BJ (cell line): Measurements from ENCODE around the gene STIM2. TPM values are rescaled to one million over a fixed set of nuclear protein-coding genes. Genes with fewer than 3 reads are reported as not detected.
"Not testable (repeated sequence)": the region's sequence is repeated elsewhere in the genome, so short reads cannot be mapped to it uniquely, and the experiment has no call there.

ENCODE experiments used
- CTCF ChIA-PET: fragments of 350-600 bp; formaldehyde crosslinking; extraction: SDS; loops from one replicate; lab custom pipeline; 2021; ENCODE audit warnings: antibody characterized with exemption, inconsistent platforms; lab: Yijun Ruan, JAX
- POLR2A ChIA-PET: fragments of 300-600 bp; sonication (Branson Sonifier 250); formaldehyde crosslinking; extraction: SDS; loops from one replicate; lab custom pipeline; 2021; ENCODE audit warnings: antibody characterized with exemption; lab: Charles Lee
- DNase-seq: peaks from one replicate; pipeline ENCODE4 v3.0.0-alpha.2; 2011; ENCODE audit warnings: low read depth
- H3K27me3 ChIP-seq: 2 replicates; pipeline ENCODE4 v1.6.0; 2011; ENCODE audit warnings: low read length; ENCODE audit not compliant: control insufficient read depth, insufficient read depth
- H3K36me3 ChIP-seq: 2 replicates; pipeline ENCODE4 v1.5.1; 2011; ENCODE audit warnings: low read length; ENCODE audit not compliant: control insufficient read depth, insufficient read depth
- H3K4me3 ChIP-seq: 2 replicates; pipeline ENCODE4 v1.5.1; 2011; ENCODE audit warnings: low read depth, mild to moderate bottlenecking, control low read depth, low read length
- CTCF ChIP-seq: IDR thresholded peaks from 2 replicates; pipeline ENCODE4 v1.5.1; 2011; ENCODE audit warnings: low read depth, mild to moderate bottlenecking, control low read depth, inconsistent platforms, low read length, moderate library complexity; ENCODE audit not compliant: insufficient read depth
- polyA plus RNA-seq: library from polyadenylated mRNA; depleted of rRNA; stranded (reverse); fragments of >200 nt; gene quantifications from 2 replicates; pipeline ENCODE4 v1.2.3, GENCODE V29; 2011

Gene STIM2
- polyA plus RNA-seq, 1 experiment, result 17.8 TPM

- Histone ChIP-seq H3K27me3 (no peaks in the 10 kb centered on the region), H3K36me3 (no peaks in the 10 kb centered on the region), H3K4me3 (no peak overlapping the region)
- DNase-seq, result no peak
- POLR2A ChIA-PET, result no interaction called here
- CTCF ChIA-PET, result no interaction called here
- no peak for TF ChIP-seq CTCF
These were observed 38.8 kb upstream of the STIM2 start for GRCh38 chr4:26821677-26822503.

- no peak for DNase-seq
- POLR2A ChIA-PET, result no interaction called here
- Histone ChIP-seq H3K36me3 (no peaks in the 10 kb centered on the region), H3K27me3 (no peaks in the 10 kb centered on the region), H3K4me3 (no peak overlapping the region)
- no peak for TF ChIP-seq CTCF
- CTCF ChIA-PET, result no interaction called here
These were observed 38.1 kb upstream of the STIM2 start for GRCh38 chr4:26822546-26822945.

GRCh38 chr4:26822974-26823373 is 37.7 kb upstream of the STIM2 start:
- DNase-seq, CTCF ChIA-PET, POLR2A ChIA-PET: not testable (repeated sequence)

GRCh38 chr4:26823583-26823982 is 37.1 kb upstream of the STIM2 start:
- Histone ChIP-seq H3K27me3 (no peaks in the 10 kb centered on the region), H3K4me3 (no peak overlapping the region), H3K36me3 (no peaks in the 10 kb centered on the region)
- no peak for DNase-seq
- ChIA-PET POLR2A (no interaction called here), CTCF (no interaction called here)
- no peak for TF ChIP-seq CTCF

More at GRCh38 chr4:26822974-26823373, 37.7 kb upstream of the STIM2 start:
- H3K36me3 ChIP-seq, H3K27me3 ChIP-seq, H3K4me3 ChIP-seq: not testable (repeated sequence)

- ChIA-PET POLR2A (no interaction called here), CTCF (no interaction called here)
- Histone ChIP-seq H3K4me3 (no peak overlapping the region), H3K27me3 (no peaks in the 10 kb centered on the region; the same call in 1 of the 2 replicates), H3K36me3 (no peaks in the 10 kb centered on the region)
- DNase-seq, result no peak
- TF ChIP-seq CTCF, result no peak
These were observed 36.0 kb upstream of the STIM2 start for GRCh38 chr4:26824667-26825066.
